Gastrocnemius medialis (tissue), 4 donors: ENCODE data around the gene FARSB. TPM values are rescaled to one million over a fixed set of nuclear protein-coding genes. Genes with fewer than 3 reads are reported as not detected.

Experiments used
- ATAC-seq, 2 donors: fragments of 150-250 bp; one replicate each; pipeline ENCODE4 v1.9.1; 2016
- DNase-seq, 2 donors: peaks; one replicate each; pipeline ENCODE4 v3.0.0-alpha.2; 2019
- H3K27ac ChIP-seq, 4 donors: fragments of 200-600 bp; sonication (generic); 1 replicate in 1 of 4; 2 replicates in 3 of 4; pipeline ENCODE4 v1.5.1; 2016 to 2018; ENCODE audit warnings: mild to moderate bottlenecking in 2 of 4, moderate library complexity in 1 of 4
- H3K27me3 ChIP-seq, 3 donors: fragments of 200-600 bp; sonication (generic) in 2 of 3; 1 replicate in 1 of 3; 2 replicates in 2 of 3; pipeline versions ENCODE4 v1.5.1 to v1.6.0; 2016 to 2019; ENCODE audit warnings: mild to moderate bottlenecking in 1 of 3, moderate library complexity in 1 of 3
- H3K36me3 ChIP-seq, 2 donors: fragments of 200-600 bp; sonication (generic) in 1 of 2; one replicate each; pipeline ENCODE4 v1.5.1; 2017 to 2018
- H3K4me1 ChIP-seq, 2 donors: fragments of 200-600 bp; sonication (generic) in 1 of 2; one replicate each; pipeline ENCODE4 v1.5.1; 2016 to 2017; ENCODE audit warnings: mild to moderate bottlenecking in 2 of 2
- H3K4me3 ChIP-seq, 4 donors: fragments of 200-600 bp; sonication (generic) in 3 of 4; 1 replicate in 1 of 4; 2 replicates in 3 of 4; pipeline ENCODE4 v1.5.1; 2016 to 2019; ENCODE audit warnings: mild to moderate bottlenecking in 2 of 4
- H3K9me3 ChIP-seq, 3 donors: fragments of 200-600 bp; sonication (generic) in 2 of 3; 1 replicate in 1 of 3; 2 replicates in 2 of 3; pipeline ENCODE4 v1.5.1; 2016 to 2019
- POLR2A ChIP-seq, 2 donors: fragments of 450-650 bp; IDR thresholded peaks; one replicate each; pipeline ENCODE4 v1.6.1; 2017; ENCODE audit warnings: antibody characterized with exemption in 2 of 2, mild to moderate bottlenecking in 2 of 2, moderate library complexity in 2 of 2
- in situ Hi-C, 4 donors: fragments of 200-750 bp; cut with MboI; loops; one replicate each; pipeline versions ENCODE4 v1.15.0 to v1.8.0; 2017; ENCODE audit warnings: low sequenced_read_pairs in 4 of 4
- intact Hi-C: fragments of 100-400 bp; cut with DNase I; formaldehyde crosslinking; loops from one replicate; pipeline ENCODE4 v1.15.1; 2023; ENCODE audit warnings: low total_unique reads
- total RNA-seq, 4 donors: library from RNA; depleted of rRNA; stranded (reverse); fragments of >200 nt; gene quantifications; one replicate each; pipeline versions ENCODE4 v1.1.0 to v1.2.3, GENCODE V29; 2016
- TF ChIP-seq, protein P1 (sequence below), 5 experiments: fragments of 450-650 bp in 3 of 5; fragments of 200-600 bp in 2 of 5; sonication (generic) in 2 of 5; IDR thresholded peaks in 4 of 5; conservative IDR thresholded peaks in 1 of 5; 1 replicate in 4 of 5; 2 replicates in 1 of 5; pipeline ENCODE4 v1.5.1; 2016 to 2019; ENCODE audit warnings: antibody characterized with exemption in 5 of 5, mild to moderate bottlenecking in 3 of 5, moderate library complexity in 3 of 5

The FARSB gene
- total RNA-seq, 4 donors from 2014 or later: 23.9 to 33.5 (median 29.9) TPM

- Histone ChIP-seq H3K4me1 (peaks cover 21 to 29% of the 10 kb centered on the region in 2 donors), H3K27me3 (no peaks in the 10 kb centered on the region), H3K36me3 (peaks cover 0 to 38% of the 10 kb centered on the region in 2 donors), H3K9me3 (no peaks in the 10 kb centered on the region), H3K4me3 (no peak overlapping the region), H3K27ac (no peak overlapping the region)
- ATAC-seq (no peak), DNase-seq (no peak)
- intact Hi-C loops: loop anchor here (10.0 kb wide), 1 partner anchor 1305 kb away; the partner anchor contains the start of gene MRPL44
- TF ChIP-seq, protein P1, sequence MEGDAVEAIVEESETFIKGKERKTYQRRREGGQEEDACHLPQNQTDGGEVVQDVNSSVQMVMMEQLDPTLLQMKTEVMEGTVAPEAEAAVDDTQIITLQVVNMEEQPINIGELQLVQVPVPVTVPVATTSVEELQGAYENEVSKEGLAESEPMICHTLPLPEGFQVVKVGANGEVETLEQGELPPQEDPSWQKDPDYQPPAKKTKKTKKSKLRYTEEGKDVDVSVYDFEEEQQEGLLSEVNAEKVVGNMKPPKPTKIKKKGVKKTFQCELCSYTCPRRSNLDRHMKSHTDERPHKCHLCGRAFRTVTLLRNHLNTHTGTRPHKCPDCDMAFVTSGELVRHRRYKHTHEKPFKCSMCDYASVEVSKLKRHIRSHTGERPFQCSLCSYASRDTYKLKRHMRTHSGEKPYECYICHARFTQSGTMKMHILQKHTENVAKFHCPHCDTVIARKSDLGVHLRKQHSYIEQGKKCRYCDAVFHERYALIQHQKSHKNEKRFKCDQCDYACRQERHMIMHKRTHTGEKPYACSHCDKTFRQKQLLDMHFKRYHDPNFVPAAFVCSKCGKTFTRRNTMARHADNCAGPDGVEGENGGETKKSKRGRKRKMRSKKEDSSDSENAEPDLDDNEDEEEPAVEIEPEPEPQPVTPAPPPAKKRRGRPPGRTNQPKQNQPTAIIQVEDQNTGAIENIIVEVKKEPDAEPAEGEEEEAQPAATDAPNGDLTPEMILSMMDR (IDR thresholded peaks at IDR 0.05 in 4 of 5, conservative IDR thresholded peaks at IDR 0.05 in 1 of 5): no peak
- no peak for TF ChIP-seq POLR2A (IDR thresholded peaks at IDR 0.05)
- in situ Hi-C loops: no loop called here
Measured at GRCh38 chr2:222649801-222650200, 6.1 kb downstream of the FARSB start.

DNA sequence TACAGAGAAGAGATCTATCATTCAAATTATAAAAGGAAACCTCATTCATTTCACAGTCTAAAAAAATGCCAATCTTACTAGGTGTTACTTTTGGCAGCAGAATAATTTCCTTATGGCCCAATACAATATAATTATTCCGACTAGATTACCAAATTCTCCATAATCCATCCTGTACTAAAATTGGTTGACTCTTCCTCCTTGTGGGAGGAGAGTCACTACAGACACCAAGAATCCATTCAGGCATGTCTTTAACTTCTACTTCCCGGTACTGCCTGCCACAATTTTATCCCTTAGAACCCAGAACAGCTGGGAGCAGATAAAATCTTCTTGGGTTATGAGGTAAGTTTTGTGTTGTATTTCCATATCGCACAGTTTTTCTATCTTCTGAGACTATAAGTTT, 9.9 kb downstream of the FARSB start:
- no peaks in the 10 kb centered on the region for H3K4me1 ChIP-seq
- intact Hi-C loops: no loop called here
- no peaks in the 10 kb centered on the region for H3K27me3 ChIP-seq
- DNase-seq: no peak
- peaks cover 0 to 50% of the 10 kb centered on the region in 2 donors for H3K36me3 ChIP-seq
- ATAC-seq: no peak
- no peak overlapping the region for H3K27ac ChIP-seq
- TF ChIP-seq, protein P1 (IDR thresholded peaks at IDR 0.05 in 4 of 5, conservative IDR thresholded peaks at IDR 0.05 in 1 of 5): no peak
- TF ChIP-seq POLR2A (IDR thresholded peaks at IDR 0.05): no peak
- H3K4me3 ChIP-seq: no peak overlapping the region
- no peaks in the 10 kb centered on the region for H3K9me3 ChIP-seq
- in situ Hi-C loops: no loop called here

GRCh38 chr2:222643134-222643533, 12.8 kb downstream of the FARSB start:
- in situ Hi-C loops: no loop called here

GRCh38 chr2:222641336-222641735, 14.6 kb downstream of the FARSB start:
- no peak for DNase-seq
- Histone ChIP-seq H3K9me3 (no peaks in the 10 kb centered on the region), H3K27me3 (no peaks in the 10 kb centered on the region), H3K4me3 (no peak overlapping the region), H3K27ac (no peak overlapping the region), H3K4me1 (no peaks in the 10 kb centered on the region), H3K36me3 (peaks cover 0 to 67% of the 10 kb centered on the region in 2 donors)
- intact Hi-C loops (no loop called here), in situ Hi-C loops (no loop called here)
- ATAC-seq: no peak
- TF ChIP-seq, protein P1 (IDR thresholded peaks at IDR 0.05 in 4 of 5, conservative IDR thresholded peaks at IDR 0.05 in 1 of 5): no peak
- no peak for TF ChIP-seq POLR2A (IDR thresholded peaks at IDR 0.05)

More at GRCh38 chr2:222643134-222643533, 12.8 kb downstream of the FARSB start:
- H3K4me1 ChIP-seq: no peaks in the 10 kb centered on the region
- no peak overlapping the region for H3K27ac ChIP-seq
- no peak for DNase-seq
- H3K9me3 ChIP-seq: no peaks in the 10 kb centered on the region
- H3K4me3 ChIP-seq: no peak overlapping the region
- H3K36me3 ChIP-seq: peaks cover 0 to 71% of the 10 kb centered on the region in 2 donors
- intact Hi-C loops: no loop called here
- no peak for ATAC-seq
- H3K27me3 ChIP-seq: no peaks in the 10 kb centered on the region
- TF ChIP-seq, protein P1 (IDR thresholded peaks at IDR 0.05 in 4 of 5, conservative IDR thresholded peaks at IDR 0.05 in 1 of 5): no peak
- no peak for TF ChIP-seq POLR2A (IDR thresholded peaks at IDR 0.05)

DNA sequence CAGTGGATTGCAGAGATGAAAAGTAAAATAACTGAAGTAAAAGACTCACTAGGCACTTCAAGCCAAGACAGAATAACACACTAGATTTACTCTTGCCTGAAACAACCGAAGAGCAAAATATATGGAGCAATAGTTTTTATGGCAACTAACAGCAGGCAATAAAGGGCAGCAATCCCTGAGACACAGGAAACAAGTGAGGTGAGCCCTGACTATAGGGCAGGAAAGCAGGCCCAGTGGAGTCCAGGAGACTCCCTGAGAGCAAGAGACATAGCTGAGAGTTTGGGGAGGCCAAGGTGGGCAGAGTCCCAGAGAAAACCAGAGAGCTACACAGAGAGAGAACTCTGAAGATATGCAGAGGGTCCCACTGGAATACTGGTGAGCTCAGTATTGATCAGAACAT, 18.8 kb downstream of the FARSB start:
- no peaks in the 10 kb centered on the region for H3K27me3 ChIP-seq
- in situ Hi-C loops: no loop called here
- H3K4me1 ChIP-seq: no peaks in the 10 kb centered on the region
- intact Hi-C loops: no loop called here
- ATAC-seq: no peak
- H3K36me3 ChIP-seq: peaks cover 0 to 86% of the 10 kb centered on the region in 2 donors
- no peak overlapping the region for H3K27ac ChIP-seq
- no peak for TF ChIP-seq POLR2A (IDR thresholded peaks at IDR 0.05)
- no peaks in the 10 kb centered on the region for H3K9me3 ChIP-seq
- DNase-seq: no peak
- H3K4me3 ChIP-seq: no peak overlapping the region
